NT2/D1 (cell line): ENCODE results near the gene CYP27C1.

Experiments
- SUZ12 ChIP-seq: IDR thresholded peaks from 2 replicates; pipeline ENCODE4 v1.6.1; 2011; ENCODE audit not compliant: insufficient read length, insufficient read depth; ENCODE audit errors: extremely low read depth
- ZNF274 ChIP-seq: IDR thresholded peaks from 2 replicates; pipeline ENCODE4 v1.6.1; 2011; ENCODE audit warnings: mild to moderate bottlenecking, low read depth, low read length

DNA sequence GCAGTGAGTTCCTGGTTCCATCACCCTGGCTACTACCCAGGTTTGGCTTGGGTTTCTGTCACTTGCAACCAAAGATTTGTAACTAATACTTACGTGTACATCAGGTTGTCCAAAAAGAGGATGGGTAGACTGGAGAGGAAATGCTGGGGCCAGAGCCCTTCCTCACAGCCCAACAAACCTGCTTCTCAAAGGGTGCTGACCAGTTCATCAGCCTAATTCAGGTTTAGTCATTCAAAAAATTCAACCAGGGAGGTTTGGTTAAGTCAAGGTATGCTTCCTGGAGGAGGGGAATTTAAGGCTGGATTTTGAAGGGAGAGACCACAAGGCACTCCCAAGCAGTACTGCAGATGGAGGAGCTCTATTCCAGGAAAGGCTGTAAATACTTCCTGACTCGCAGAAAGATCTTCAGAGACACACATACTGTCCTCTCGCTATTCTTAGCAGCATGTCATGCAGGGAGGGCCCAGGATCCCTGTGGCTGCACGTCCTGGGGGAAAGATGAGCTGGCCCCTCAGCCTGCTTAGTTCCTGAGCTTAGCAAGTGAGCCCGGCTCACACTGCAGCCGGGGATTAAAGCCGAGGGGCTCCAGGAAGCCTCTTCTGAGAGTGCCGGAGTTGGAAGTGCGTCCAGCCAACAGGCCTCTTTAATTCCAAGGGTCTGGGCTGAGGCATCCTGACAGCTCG is 73.1 kb downstream of the CYP27C1 start:
- TF ChIP-seq ZNF274, result no peak
- no peak for TF ChIP-seq SUZ12
